ENCODE results near the gene LMF1. TPM values are rescaled to one million over a fixed set of nuclear protein-coding genes. Genes with fewer than 3 reads are reported as not detected.

LMF1 gene
- polyA plus RNA-seq, 3 donors = 5.9 to 14.7 (median 10.6) TPM

DNA sequence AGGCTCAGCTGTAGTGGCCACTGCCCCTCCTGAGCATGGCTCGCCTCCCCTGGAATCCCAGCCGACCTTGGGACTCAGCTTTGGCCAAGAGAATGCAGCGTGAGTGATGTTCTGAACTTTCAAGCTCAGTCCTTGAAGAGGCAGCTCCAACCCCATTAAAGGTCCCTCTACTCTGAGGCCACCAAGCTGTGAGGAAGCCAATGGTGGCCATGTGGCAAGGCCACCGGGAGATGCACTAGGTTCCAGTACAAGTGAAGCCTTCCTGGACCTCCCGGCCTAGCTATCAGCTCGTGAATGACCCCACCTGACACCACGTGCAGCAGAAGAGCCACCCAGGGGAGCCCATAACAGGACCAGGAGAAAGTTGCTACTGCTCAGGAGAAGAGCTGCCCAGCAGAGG, 88.5 kb downstream of the LMF1 start:
- Histone ChIP-seq H3K9me3 (replicated peaks in 1 of 2; ENCODE audit: control insufficient read depth in 1 of 2, insufficient read depth in 1 of 2, low read length in 2 of 2) (peaks cover 11 to 13% of the 10 kb centered on the region in 2 donors), H3K4me3 (replicated peaks in 1 of 3; ENCODE audit: low read depth in 2 of 3, low read length in 3 of 3) (no peak overlapping the region), H3K27ac (ENCODE audit: low read depth in 1 of 2, low read length in 2 of 2) (no peak overlapping the region), H3K4me1 (ENCODE audit: control insufficient read depth in 1 of 2, insufficient read depth in 2 of 2, low read length in 2 of 2) (peaks cover 12% of the 10 kb centered on the region in 2 donors), H2AFZ (ENCODE audit: insufficient read depth, low read depth, low read length, poor library complexity, severe bottlenecking) (no peak overlapping the region), H3K36me3 (replicated peaks in 1 of 2; ENCODE audit: control insufficient read depth in 1 of 2, insufficient read depth in 2 of 2, low read length in 2 of 2) (no peaks in the 10 kb centered on the region), H3K79me2 (ENCODE audit: insufficient read depth, low read length) (no peaks in the 10 kb centered on the region), H4K20me1 (ENCODE audit: insufficient read depth, low read length) (no peaks in the 10 kb centered on the region), H3K4me2 (replicated peaks; ENCODE audit: extremely low read depth, low read length, poor library complexity, severe bottlenecking) (no peak overlapping the region), H3K9ac (ENCODE audit: insufficient read depth, low read length, poor library complexity, severe bottlenecking) (no peak overlapping the region), H3K27me3 (ENCODE audit: control insufficient read depth in 2 of 2, insufficient read depth in 2 of 2, low read length in 2 of 2) (no peaks in the 10 kb centered on the region)
- peaks cover 2 to 3% (median 3%) of the 10 kb centered on the region in 3 donors for H3K27me3 Mint-ChIP-seq (ENCODE audit: low read depth in 3 of 3)
- 96% methylated on average over 5 of the region's 7 CpGs for WGBS (ENCODE audit: insufficient coverage)
- no peak overlapping the region for H3K4me3 Mint-ChIP-seq
- DNase-seq = no peak
- H3K9me3 Mint-ChIP-seq = peaks cover 0 to 8% (median 2%) of the 10 kb centered on the region in 7 donors
- no peak for TF ChIP-seq CTCF (IDR thresholded peaks at IDR 0.05)
- peaks cover 12% of the 10 kb centered on the region for H3K4me1 Mint-ChIP-seq
- H3K36me3 Mint-ChIP-seq = no peaks in the 10 kb centered on the region
- peak overlapping the region in 1 of 7 donors; percentile 60 for H3K27ac Mint-ChIP-seq
- intact Hi-C loops (cut with micrococcal nuclease) = no loop called here

- Mint-ChIP-seq H3K27me3 (ENCODE audit: low read depth in 3 of 3) (peaks cover 2 to 3% (median 3%) of the 10 kb centered on the region in 3 donors), H3K27ac (no peak overlapping the region), H3K4me3 (no peak overlapping the region), H3K4me1 (peaks cover 17% of the 10 kb centered on the region), H3K9me3 (peaks cover 0 to 6% (median 2%) of the 10 kb centered on the region in 7 donors), H3K36me3 (no peaks in the 10 kb centered on the region)
- no peak for DNase-seq
- intact Hi-C loops (cut with micrococcal nuclease) = no loop called here
- Histone ChIP-seq H3K4me2 (replicated peaks; ENCODE audit: extremely low read depth, low read length, poor library complexity, severe bottlenecking) (no peak overlapping the region), H3K36me3 (replicated peaks in 1 of 2; ENCODE audit: control insufficient read depth in 1 of 2, insufficient read depth in 2 of 2, low read length in 2 of 2) (no peaks in the 10 kb centered on the region), H3K27me3 (ENCODE audit: control insufficient read depth in 2 of 2, insufficient read depth in 2 of 2, low read length in 2 of 2) (no peaks in the 10 kb centered on the region), H3K9me3 (replicated peaks in 1 of 2; ENCODE audit: control insufficient read depth in 1 of 2, insufficient read depth in 1 of 2, low read length in 2 of 2) (peaks cover 11 to 13% of the 10 kb centered on the region in 2 donors), H3K9ac (ENCODE audit: insufficient read depth, low read length, poor library complexity, severe bottlenecking) (no peak overlapping the region), H3K4me3 (replicated peaks in 1 of 3; ENCODE audit: low read depth in 2 of 3, low read length in 3 of 3) (no peak overlapping the region), H3K4me1 (ENCODE audit: control insufficient read depth in 1 of 2, insufficient read depth in 2 of 2, low read length in 2 of 2) (peaks cover 16 to 19% of the 10 kb centered on the region in 2 donors), H3K27ac (ENCODE audit: low read depth in 1 of 2, low read length in 2 of 2) (no peak overlapping the region), H2AFZ (ENCODE audit: insufficient read depth, low read depth, low read length, poor library complexity, severe bottlenecking) (no peak overlapping the region), H4K20me1 (ENCODE audit: insufficient read depth, low read length) (no peaks in the 10 kb centered on the region), H3K79me2 (ENCODE audit: insufficient read depth, low read length) (no peaks in the 10 kb centered on the region)
- TF ChIP-seq CTCF (IDR thresholded peaks at IDR 0.05) = no peak
- 81% methylated on average over 9 of the region's 21 CpGs for WGBS (ENCODE audit: insufficient coverage)
Measured at GRCh38 chr16:881219-882097, 89.3 kb downstream of the LMF1 start.

Measured in CD14-positive monocyte (primary cell).